HPDE6-E6E7 (cell line): ENCODE data around the gene CMIP.

Source experiments
- DNase-seq: peaks from one replicate; pipeline ENCODE4 v3.0.0; 2011; ENCODE audit warnings: missing footprints; ENCODE audit errors: extremely low spot score

Gene CMIP

GRCh38 chr16:81478876-81479511 is 34.4 kb downstream of the CMIP start:
- DNase-seq, result no peak

DNA sequence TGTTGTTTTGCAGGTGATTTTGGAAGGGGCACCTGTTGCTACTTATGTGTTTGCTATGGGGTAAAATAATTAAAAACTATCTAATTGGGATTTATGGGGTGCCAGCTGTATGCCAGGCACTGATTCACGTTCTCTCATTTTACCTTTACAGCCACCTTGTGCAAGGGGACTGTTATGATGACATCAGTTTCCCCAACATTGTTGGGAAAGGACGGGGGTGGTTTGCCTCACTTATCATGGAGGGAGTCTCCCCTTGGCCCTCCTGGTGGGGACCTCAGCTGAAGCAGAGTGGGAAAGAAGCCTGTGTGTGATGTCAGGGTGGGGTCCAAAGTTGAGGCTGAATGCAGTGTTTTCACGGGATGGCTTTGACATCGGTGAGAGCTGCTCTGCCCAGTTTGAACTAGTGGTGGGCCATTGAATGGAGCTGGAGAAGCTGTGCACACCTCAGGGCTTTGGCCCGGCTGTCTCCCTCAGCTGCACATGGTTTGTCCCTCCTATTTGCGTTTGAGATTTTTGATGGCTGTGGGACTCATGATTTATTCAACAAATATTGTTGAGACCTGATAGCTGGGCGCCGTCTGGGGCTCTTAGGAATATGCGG is 36.1 kb downstream of the CMIP start:
- no peak for DNase-seq

GRCh38 chr16:81481207-81481821 is 36.7 kb downstream of the CMIP start:
- no peak for DNase-seq

- DNase-seq, result no peak
These were observed 37.9 kb downstream of the CMIP start for GRCh38 chr16:81482329-81483063.

DNA sequence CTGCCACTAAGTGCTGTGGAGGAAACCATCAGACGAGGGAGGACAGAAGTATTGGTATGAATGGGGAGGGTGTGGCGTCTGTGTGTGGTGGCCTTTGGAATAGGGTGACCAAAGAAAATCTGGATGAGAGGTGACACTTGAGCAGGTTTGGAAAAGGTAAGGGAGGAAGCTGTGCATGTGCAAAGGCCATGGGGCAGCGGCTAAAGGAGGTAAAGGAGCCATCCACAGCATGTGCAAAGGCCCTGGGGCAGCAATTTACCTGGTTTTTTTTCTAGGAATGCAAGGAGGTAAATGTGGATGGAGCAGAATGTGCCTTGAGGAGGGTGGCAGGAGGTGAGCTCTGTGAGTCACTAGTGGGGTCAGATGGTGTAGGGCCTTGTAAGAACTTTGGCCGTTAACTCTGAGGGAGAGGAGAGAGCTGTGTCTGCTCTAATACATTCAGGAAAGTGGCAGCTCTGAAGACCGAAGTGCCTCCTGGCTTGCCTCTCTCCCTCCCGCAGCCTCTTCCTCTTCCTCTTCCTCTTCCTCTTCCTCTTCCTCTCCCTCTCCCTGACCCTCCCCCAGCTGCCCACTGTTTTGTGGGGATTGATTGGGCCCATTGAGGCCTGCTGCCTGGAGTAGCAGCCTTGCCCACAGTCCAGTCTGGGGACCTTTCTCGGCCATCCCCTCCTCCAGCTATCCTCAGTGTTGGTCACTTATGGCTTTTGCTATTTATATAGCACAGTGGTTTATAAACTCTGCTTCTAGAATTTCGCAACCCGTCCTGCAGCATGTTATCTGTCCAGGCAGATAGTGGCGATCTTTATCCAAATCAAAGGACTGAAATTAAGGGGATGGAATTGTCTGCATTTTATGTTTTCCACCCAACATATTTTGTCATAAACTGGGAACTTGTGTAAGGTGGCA is 38.7 kb downstream of the CMIP start:
- no peak for DNase-seq

DNA sequence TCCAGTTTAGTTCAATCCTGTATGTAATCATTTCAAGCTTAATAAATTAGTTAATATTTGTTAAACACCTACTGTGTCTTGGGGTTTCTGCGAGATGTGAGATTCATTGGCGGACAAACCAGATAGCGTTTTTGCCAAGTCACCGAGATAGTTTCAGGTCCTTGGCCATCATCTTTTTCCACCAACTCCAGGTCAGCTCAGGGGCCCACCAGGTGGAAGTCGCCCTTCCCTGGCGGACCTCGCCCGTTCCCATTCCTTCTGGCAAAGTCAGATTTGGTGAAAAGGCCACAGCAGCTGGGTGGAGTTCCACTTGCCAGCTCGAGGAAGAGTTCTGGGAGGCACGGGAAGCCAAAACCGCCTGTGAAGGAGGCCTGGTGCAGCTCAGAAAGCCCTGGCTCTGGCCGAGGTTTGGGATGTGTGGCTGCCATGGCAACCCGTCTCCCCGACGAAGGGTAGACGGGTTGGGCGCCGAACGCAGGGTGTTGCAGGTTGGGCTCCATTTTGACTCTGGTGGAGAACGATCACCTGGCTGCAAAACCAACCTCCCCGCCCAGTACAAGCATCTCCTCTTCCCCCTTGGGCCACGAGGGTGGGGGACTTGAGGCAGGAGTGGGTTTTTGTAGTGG is 39.5 kb downstream of the CMIP start:
- DNase-seq, result no peak

DNA sequence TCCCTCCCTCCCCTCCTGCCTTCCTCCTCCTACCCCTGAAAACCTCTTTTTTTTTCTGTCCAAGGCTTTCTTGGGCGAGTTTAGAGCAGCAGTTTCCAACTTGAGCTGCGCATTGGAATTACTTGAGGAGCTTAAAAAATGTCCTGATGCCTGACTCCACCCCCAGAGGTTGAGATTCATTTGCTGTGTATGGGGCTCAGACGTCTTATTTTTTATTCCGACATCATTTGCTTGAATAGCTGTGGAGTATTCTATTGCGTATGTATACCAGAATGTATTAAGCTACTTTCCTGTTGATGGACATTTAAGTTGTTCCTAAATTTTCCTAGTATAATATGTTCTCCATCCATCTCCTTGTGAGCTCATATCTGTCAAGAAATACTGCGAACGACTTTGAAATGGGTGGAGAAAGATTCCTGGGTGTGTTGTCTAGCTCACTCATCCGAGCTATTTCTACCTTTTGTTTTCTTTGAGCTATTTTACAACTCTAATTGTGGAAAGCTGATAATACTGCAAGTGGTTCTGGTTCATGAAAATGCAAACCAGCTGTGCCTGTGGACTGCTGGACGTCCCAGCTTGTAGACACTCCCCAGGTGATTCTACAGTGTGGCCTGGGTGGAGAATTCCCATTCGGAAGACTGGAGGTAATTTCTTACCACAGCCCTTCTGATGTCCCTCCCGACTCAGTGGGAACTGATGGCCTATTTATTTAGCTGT is 40.5 kb downstream of the CMIP start:
- DNase-seq, result no peak

DNA sequence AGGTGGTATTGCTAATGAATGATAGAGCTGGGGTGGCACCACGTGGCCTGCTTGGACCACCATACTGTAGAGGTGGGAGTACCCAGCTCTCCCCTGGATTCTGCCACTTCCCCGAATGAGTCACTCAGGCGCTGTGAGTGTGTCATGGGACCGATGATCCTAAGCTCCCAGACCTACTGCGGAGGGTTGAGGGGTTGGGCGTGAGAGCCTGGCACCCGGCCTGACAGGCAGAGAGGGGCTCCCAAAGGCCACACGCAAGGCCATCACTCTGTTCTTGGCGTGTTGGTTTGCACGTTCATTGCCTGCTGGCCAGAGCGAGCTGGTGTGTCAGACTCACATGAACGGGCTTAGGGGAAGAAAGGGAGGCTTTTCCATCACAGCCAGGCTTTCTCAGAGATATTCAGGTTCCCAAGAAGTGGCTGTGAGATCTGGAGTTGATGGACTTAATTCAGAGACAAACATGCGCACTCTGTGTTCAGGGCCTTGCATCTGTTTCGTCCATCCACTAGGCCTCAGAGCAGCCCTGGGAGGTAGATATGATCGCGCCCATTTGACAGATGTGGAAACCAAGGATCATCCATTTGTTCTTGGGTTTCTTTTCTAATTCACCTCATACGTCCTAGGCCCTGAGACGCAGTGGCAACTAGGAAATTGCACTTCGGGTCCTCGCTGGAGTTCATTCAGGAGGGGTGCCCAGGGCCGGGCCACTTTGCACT is 41.4 kb downstream of the CMIP start:
- no peak for DNase-seq

- DNase-seq, result no peak
These were observed 42.0 kb downstream of the CMIP start for GRCh38 chr16:81486540-81487061.

- no peak for DNase-seq
These were observed 42.7 kb downstream of the CMIP start for GRCh38 chr16:81487301-81487720.

DNA sequence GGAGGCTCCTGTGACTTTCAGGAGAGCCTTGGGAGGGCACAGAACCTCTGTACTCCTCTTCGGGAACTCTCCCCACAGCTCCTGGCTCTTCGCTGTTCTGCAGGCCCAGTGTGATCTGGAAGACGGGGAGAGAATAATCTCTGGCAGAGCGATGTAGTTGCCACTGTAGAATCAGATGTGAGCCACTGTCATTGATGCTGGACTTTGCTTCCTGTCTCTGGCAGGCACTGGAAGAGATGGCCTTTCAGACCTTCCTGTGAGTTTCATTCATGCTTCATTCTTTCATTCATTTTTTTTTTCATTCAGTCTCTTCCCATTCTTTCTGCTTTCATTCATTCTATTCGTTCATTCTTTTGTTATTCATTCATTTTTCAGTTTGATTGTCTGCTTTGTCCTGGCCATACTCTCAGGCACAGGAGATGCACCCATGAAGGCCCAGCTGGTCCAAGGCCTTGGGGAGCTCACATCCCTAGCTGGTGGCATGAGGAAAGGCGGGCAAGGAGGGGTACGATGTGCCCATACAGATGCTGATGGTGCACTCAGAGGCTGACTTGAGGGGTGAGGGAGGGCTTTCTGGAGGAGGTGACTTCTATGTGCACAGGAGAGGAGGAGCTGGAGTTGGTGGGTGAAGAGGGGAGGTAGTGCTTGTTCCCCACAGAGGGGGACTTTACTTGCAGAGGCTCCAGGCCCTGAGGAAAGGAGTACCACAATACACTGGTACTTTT is 44.2 kb downstream of the CMIP start:
- DNase-seq, result no peak

- no peak for DNase-seq
These were observed 45.1 kb downstream of the CMIP start for GRCh38 chr16:81489547-81490267.

DNA sequence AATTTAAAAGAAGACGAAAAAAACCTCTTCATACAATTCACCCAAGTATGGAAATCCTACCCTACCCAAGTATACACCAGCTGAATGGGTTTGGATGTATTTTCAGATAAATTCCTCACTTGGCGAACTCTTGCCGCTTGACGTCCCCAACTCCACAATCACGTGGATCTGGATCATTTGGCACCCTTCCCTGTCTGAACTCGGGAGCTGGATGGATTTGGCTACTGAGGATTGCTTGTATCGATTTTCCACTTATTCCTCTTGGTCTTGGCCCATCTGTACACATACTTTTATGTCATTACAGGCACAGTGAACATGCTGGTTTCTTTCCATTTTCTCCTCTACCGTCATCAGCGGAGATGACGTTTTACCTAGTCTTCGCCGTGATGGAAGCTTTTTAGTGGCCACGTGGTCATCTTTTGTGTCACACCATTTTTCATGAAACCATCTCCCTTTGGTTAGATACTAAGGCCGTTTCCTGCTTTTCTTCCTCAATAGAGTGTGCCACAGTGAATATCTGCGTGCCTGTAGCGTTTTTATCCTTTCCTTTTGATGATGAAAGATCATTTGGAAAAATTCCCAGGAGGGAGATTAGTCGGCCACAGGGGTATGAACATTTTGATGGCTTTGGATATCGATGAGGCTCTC is 47.1 kb downstream of the CMIP start:
- DNase-seq, result no peak

DNA sequence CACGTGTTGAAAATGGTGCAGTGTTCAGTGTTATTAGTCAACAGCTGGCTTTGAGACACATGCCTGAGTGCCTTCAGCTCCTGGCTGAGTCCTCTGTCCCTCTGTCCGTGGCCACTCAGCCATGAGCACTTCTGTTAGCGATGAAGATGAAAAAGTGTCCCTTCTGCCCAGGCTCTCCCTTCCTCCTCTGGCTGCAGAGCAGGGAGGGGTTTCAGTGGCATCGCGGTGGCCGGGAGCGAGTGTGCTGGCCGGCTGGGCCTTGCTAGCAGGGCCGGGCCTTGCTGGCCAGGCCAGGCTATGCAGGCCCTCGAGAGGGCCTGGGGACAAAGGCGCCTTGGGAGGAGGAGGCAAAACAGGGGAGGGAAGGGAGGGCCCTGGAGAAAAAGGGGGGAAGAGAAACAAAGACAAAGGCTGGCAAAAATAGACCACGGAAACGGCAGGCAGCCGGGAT is 47.7 kb downstream of the CMIP start:
- DNase-seq, result no peak

DNA sequence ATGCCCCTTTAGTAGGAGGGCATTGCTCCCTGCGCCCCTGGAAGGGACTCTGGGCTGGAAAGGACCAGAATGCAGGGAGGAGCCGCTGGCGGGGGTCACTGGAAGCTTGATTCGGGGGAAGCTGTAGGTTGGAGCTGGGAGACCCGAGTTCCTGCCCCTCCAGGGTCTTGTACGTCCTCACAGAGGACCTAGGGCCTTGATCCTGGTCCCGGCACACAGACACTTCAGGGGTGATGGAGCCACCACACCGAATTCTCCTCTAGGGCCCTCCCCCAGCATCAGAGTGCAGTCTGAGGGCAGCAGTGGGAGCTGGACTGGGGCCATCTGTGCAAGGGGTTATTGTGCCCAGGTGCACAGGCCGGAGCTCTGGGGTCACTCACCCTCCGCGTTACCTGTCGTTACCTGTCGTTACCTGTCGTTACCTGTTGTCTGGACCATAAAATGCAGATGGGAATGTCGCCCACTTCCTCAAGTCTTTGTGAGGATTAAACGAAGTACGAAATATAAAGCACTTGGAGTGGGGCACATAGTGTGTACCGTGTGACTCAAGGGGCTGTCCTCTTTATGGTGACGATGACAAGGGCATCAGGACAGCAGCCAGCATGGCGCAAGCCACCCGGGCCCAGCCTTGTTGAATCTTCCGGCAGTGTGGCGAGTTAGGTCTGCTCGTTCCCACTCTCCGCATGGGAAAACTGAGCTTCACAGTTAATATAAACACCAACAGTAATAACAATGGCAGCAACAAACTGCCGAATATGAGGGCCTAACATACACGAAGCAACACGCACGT is 48.6 kb downstream of the CMIP start:
- DNase-seq, result no peak

DNA sequence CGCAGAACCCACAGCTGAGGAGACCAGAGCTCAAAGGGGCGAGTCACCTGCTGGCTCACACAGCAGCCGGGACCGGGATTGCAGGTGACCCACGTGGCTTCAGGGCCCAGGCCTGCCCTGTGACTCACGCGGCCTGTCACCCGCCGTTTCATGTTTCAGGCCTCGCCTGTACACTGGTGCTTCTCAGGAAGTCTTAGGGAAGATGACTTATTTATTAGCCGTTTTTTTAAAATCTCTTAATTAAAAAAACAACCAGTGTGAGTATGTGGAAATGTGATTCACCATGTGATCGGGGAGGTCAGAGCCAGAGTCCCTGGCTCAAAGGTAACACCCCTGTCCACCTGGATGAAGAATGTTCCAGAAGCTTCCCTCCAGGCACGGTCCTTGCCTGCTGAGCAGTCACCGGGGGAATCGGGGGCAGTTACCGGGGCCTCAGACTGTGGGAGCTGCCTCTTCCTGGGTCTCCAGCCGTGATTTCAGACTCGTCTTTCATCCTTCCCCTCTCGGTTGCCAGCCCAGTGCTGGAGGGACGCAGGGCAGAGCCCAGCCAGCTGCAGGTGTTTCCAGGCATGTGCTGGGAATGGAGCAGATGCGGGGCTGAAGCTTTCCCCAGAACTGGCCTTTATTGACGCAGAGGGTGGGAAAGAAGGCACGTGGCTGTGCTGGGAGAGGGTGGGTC is 49.3 kb downstream of the CMIP start:
- DNase-seq, result peak; percentile 100
